ENCODE results near the gene NRGN.

NRGN gene

GRCh38 chr11:124738713-124739478, 846 bp upstream of the NRGN start:
- DNase-seq (ENCODE audit: extremely low read depth in 1 of 2, low read depth in 1 of 2) = no peak

DNA sequence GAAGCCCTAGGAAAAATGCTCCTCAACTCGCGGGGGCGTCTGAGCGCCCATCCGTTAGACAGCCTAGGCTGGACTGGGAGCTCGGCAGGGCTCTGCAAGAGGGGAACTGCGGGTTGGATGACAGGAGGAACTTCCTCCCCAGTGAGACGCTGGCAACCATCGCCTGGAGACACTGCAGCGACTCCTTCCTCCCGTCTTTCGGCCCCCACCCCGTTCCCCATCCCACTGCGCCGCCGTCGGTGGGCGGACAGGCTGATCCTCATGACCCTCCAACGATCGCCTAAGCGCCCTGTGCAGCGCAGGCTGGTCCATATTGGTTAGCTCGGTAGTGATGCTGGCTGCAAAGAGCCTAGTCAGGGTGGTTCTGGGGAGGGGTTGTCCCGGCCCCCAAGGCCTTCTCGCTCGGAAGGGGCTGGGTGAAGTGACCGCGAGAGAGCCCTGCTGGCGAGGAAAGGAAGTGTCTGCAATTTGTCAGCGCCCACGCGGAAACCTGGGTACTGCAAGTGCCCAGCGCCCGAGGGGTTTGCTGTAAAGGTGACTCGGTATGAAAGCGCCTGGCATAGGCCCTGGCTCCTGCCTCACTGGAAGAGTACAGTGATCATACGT, 638 bp downstream of the NRGN start:
- DNase-seq (ENCODE audit: extremely low read depth in 1 of 2, low read depth in 1 of 2) = peak in 1 of 2 donors; percentile 29

- DNase-seq (ENCODE audit: extremely low read depth in 1 of 2, low read depth in 1 of 2) = no peak
These were observed 2.8 kb downstream of the NRGN start for GRCh38 chr11:124742555-124742954.

DNA sequence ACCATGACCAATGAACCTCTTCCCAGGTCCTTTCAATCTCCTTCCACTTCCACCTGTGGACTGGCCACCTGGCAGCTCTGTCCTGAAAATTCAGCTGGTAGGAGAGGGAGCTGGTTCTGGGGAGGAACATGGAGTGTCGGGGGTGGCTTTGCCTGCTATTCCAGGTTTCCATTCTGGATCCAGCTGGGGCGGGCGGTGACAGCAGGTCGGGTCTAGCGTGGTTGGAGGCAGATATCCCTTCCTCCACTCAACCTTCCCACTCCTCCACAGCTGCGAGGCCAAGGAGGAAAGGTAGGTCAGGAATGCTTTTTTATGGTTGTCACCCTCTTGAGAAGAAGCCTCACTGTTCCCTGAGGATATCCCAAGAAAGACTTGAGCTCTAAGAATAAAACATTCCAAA, 3.3 kb downstream of the NRGN start:
- DNase-seq (ENCODE audit: extremely low read depth in 1 of 2, low read depth in 1 of 2) = no peak

DNA sequence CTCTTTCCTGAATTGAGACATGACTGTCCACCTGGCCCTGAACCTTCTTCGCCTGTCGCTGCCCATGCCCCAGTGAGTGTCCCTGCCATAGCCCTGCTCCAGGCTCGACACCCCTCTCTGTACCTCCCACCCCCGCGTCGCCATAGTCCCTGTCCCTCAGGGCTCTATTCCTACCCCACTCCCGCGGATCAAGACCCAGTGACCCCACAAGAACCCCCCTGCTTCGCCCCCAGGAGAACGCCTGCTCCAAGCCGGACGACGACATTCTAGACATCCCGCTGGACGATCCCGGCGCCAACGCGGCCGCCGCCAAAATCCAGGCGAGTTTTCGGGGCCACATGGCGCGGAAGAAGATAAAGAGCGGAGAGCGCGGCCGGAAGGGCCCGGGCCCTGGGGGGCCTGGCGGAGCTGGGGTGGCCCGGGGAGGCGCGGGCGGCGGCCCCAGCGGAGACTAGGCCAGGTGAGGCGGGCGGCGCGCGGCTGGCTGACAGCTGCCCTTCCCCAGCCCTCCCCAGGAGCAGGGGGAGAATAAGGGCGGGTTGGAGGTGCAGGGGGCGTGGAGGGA, 5.6 kb downstream of the NRGN start:
- no peak for DNase-seq (ENCODE audit: extremely low read depth in 1 of 2, low read depth in 1 of 2)

DNA sequence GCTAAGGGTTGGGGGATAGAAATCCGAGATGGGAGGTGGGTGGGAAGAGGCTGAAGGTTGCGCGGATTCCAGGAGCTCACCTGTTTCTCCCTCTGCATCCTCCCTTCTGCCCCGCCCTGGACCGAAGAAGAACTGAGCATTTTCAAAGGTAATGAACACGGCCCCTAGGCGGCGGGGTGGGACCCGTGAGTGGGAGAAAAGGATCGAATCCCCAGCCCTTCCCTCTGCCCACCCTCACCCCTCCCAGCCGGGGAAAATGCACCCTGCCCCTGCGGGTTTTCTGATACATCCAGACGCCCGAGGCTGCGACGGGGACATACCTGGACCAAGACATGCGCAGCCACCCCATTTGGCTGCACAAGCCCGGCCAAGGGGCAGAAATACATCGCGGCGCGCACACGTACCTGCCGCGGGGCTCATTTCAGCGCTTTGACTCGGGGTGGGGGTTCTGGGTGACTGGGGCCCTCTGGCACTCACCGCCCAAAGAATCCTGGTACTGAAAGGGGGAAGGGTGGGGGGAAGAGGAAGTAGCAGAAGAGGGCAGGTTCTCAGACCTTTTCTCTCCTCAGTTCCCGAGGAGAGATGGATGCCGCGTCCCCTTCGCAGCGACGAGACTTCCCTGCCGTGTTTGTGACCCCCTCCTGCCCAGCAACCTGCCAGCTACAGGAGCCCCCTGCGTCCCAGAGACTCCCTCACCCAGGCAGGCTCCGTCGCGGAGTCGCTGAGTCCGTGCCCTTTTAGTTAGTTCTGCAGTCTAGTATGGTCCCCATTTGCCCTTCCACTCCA, 6.3 kb downstream of the NRGN start:
- DNase-seq (ENCODE audit: extremely low read depth in 1 of 2, low read depth in 1 of 2) = no peak

DNA sequence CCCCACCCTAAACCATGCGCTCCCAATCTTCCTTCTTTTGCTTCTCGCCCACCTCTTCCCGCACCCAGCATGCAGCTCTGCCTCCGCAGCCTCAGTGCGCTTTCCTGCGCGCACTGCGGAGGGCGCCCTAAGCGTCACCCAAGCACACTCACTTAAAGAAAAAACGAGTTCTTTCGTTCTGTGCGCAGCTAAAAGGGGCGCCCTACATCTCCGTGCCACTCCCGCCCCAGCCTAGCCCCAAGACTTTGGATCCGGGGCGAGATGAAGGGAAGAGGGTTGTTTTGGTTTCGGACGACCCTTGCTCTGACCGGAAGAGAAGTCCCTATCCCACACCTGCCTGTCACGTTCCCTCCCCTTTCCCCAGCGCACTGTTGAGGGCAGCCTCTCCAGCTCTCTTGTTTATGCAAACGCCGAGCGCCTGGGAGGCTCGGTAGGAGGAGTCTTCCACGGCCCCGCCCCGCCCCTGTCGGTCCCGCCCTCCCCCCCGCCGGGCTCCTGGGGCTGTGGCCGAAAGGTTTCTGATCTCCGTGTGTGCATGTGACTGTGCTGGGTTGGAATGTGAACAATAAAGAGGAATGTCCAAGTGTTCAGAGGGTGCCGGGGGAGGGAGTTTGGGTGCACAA, 7.0 kb downstream of the NRGN start:
- DNase-seq (ENCODE audit: extremely low read depth in 1 of 2, low read depth in 1 of 2) = peak in 1 of 2 donors; percentile 70

GRCh38 chr11:124747406-124748099, 7.8 kb downstream of the NRGN start:
- DNase-seq (ENCODE audit: extremely low read depth in 1 of 2, low read depth in 1 of 2) = no peak

DNA sequence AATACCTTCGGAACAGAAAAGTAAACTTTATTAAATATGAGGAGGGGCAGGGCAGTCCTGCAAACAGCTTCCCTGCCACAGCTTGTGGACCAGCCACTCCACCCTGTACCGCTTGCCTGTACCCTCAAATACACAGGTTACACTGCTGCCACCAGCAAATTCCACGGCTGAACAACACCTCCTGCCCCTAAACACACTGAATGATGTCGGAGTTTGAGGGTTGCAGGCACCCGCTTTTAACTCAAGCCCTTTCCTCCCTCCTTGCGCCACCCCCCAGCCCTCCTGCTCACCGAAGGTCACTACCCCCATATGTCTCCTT, 8.3 kb downstream of the NRGN start:
- DNase-seq (ENCODE audit: extremely low read depth in 1 of 2, low read depth in 1 of 2) = no peak

- no peak for DNase-seq (ENCODE audit: extremely low read depth in 1 of 2, low read depth in 1 of 2)
These were observed 9.0 kb downstream of the NRGN start for GRCh38 chr11:124748481-124749343.

DNA sequence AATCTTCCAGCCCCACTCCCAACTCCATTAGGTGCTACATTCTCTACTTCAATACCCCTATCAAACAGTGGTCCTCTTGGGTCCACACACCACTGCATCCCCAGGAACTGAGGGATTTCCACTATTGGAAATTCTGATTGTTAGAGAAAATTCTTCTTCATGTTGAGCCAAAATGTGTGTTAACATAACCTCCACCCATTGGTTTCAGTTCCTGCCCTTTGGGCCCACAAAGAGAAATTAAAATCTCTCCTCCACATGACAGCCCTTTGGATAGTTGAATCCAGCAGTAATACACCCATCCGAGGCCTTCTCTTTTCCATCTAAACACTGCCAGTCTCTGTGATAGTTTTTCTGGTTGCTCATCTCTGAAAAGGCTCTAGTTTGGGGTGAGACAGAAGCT, 10.2 kb downstream of the NRGN start:
- no peak for DNase-seq (ENCODE audit: extremely low read depth in 1 of 2, low read depth in 1 of 2)

DNA sequence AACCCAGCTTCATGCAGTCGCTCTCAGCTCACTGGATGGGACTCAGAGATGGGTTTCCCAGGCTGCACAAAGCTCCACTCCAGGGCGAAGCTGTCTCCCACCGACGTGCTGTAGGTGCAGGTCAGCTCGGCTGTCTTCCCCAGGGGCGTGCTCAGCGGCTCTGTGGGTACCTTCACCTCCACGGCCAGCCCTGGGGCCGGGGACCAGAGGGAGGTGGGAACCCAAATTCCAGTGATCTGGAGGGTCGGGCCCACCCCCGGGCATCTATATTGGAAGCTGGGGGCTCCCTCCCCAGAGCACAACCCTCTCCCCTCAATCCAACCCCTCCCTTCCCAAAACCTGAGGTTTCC, 11.6 kb downstream of the NRGN start:
- DNase-seq (ENCODE audit: extremely low read depth in 1 of 2, low read depth in 1 of 2) = no peak

DNA sequence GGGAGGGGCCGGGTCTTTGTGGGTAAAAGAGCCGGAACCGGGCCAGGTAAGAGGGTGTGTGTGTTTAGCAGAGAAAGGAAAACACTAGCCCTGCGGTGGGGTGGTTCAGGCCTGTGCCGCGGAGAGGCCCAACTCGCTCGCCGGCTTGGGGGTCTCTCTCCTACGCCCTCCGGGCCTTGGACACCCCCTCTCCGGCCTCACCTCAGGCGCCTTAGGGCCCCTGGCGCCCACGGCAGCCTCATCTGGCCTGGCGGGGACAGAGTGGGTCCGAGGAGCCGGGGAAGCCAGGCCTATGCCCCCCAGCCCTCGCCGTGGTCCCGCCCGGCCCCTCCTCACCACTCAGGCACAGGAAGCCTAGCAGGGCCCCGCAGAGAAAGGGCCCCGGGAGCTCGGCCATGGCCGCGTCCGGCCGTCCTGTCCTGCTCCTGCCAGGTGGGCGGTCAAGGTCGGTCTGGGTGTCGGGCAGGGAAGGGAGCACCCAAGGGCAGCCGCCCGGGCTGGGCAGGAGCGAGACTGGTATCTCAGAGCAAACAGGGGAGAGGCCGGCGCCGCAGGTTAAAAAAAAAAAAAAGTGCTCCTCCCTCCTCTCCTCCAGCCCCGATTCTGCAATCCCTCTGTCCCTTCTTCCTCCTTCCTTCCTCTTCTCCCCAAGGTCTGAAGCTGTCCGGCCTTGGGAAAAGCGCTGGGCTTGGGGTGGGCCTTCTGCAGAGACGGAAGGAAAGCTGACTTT, 12.2 kb downstream of the NRGN start, which contains the start of gene VSIG2:
VSIG2 (minus strand) TSS at position 515 of the 730 bp plus-strand sequence; CDS start at position 397, 118 bp downstream.
- no peak for DNase-seq (ENCODE audit: extremely low read depth in 1 of 2, low read depth in 1 of 2)

GRCh38 chr11:124752471-124753102, 12.8 kb downstream of the NRGN start:
- DNase-seq (ENCODE audit: extremely low read depth in 1 of 2, low read depth in 1 of 2) = no peak

- no peak for DNase-seq (ENCODE audit: extremely low read depth in 1 of 2, low read depth in 1 of 2)
These were observed 13.5 kb downstream of the NRGN start for GRCh38 chr11:124753205-124753604.

- no peak for DNase-seq (ENCODE audit: extremely low read depth in 1 of 2, low read depth in 1 of 2)
These were observed 13.9 kb downstream of the NRGN start for GRCh38 chr11:124753624-124754023.

- no peak for DNase-seq (ENCODE audit: extremely low read depth in 1 of 2, low read depth in 1 of 2)
These were observed 14.6 kb downstream of the NRGN start for GRCh38 chr11:124754309-124754708.

DNA sequence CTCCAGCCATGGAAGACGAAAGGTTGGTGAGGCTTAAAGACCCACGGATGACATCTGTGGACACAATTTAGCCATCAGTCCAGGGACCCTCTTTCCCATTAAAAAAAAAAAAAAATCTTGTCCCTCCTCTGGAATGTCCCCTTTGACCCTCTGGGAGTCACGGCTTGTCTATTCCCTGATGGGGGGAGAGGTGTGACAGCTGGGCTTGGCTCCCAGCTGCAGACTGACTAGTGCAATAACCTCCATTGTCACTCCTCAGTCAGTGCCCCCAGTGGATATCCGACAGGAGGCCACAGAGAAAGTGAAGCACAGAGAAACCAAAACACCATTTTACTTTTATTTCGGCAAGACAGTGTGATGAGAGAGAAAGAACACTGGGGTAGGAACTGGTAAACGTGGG, 15.0 kb downstream of the NRGN start:
- DNase-seq (ENCODE audit: extremely low read depth in 1 of 2, low read depth in 1 of 2) = no peak
